Spleen (tissue), 7 donors: ENCODE data around the gene EHBP1.

Source experiments
- POLR2A ChIP-seq, 3 donors: fragments of 450-650 bp; IDR thresholded peaks; one replicate each; pipeline ENCODE4 v1.5.1; 2017; ENCODE audit warnings: antibody characterized with exemption in 3 of 3, mild to moderate bottlenecking in 1 of 3
- POLR2AphosphoS5 ChIP-seq, 3 donors: sonication (generic); formaldehyde crosslinking; IDR thresholded peaks; one replicate each; pipeline ENCODE4 v1.5.1; 2017; ENCODE audit warnings: antibody characterized with exemption in 3 of 3
- TF ChIP-seq, protein P1 (sequence below), 11 experiments: fragments of 200-600 bp in 7 of 11; fragments of 450-650 bp in 4 of 11; sonication (generic) in 4 of 11; IDR thresholded peaks in 8 of 11; conservative IDR thresholded peaks in 3 of 11; 1 replicate in 7 of 11; 2 replicates in 4 of 11; pipeline versions ENCODE4 v1.4.0 to v1.8.0; 2016 to 2021; ENCODE audit warnings: antibody characterized with exemption in 11 of 11, inconsistent platforms in 4 of 11, mild to moderate bottlenecking in 1 of 11
- donor health status: DM: no; HTN: no; CAD: no; lungs with moderate emphysema.
- donor health status: DM: no; HTN: no; CAD: no.
- donor health status: DM: no; HTN: no; CAD: no.

DNA sequence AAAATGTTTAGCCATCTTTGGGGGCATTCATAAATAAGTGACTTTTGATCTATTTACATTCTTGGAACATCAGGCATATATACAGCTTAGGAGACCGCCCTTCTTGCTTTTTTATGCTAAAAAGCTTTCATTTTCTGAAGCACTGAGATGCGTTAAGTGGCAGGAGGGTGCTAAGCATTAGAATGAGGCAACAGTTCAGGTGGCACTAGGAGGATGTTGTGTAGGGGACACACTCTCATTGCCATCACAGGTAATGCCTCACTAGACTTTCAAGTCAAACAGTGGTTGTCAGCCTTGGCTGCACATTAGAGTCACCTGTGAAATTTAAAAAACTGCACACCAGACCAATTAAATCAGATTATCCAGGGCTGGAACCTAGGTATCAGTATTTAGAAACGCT lies 39.1 kb downstream of the EHBP1 start:
- TF ChIP-seq, protein P1, sequence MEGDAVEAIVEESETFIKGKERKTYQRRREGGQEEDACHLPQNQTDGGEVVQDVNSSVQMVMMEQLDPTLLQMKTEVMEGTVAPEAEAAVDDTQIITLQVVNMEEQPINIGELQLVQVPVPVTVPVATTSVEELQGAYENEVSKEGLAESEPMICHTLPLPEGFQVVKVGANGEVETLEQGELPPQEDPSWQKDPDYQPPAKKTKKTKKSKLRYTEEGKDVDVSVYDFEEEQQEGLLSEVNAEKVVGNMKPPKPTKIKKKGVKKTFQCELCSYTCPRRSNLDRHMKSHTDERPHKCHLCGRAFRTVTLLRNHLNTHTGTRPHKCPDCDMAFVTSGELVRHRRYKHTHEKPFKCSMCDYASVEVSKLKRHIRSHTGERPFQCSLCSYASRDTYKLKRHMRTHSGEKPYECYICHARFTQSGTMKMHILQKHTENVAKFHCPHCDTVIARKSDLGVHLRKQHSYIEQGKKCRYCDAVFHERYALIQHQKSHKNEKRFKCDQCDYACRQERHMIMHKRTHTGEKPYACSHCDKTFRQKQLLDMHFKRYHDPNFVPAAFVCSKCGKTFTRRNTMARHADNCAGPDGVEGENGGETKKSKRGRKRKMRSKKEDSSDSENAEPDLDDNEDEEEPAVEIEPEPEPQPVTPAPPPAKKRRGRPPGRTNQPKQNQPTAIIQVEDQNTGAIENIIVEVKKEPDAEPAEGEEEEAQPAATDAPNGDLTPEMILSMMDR (IDR thresholded peaks at IDR 0.05 in 8 of 11, conservative IDR thresholded peaks at IDR 0.05 in 3 of 11), result no peak
- TF ChIP-seq POLR2AphosphoS5 (IDR thresholded peaks at IDR 0.05) (no peak), POLR2A (IDR thresholded peaks at IDR 0.05) (no peak)
